GM12878 (cell line): ENCODE results near the gene SERTAD2. TPM values are rescaled to one million over a fixed set of nuclear protein-coding genes. Genes with fewer than 3 reads are reported as not detected.

Experiments used
- ATAC-seq: fragments of 200-7000 bp; cut with Tn5 transposase; 3 replicates; pipeline ENCODE4 v1.9.1; 2020; ENCODE audit warnings: mild to moderate bottlenecking, moderate library complexity
- BruUV-seq: library from RNA; stranded (reverse); fragments of 400-500 nt; replicated peaks from 2 replicates; lab custom pipeline; 2021; lab: Mats Ljungman, UMichigan
- CTCF ChIA-PET: fragments of 300-600 bp; sonication (Branson Sonifier 250); formaldehyde crosslinking; extraction: SDS; loops from one replicate; lab custom pipeline; 2021; ENCODE audit warnings: inconsistent platforms; lab: Yijun Ruan, JAX
- POLR2A ChIA-PET: fragments of 350-600 bp; formaldehyde crosslinking; extraction: SDS; loops from one replicate; lab custom pipeline; 2021; ENCODE audit warnings: inconsistent platforms; lab: Charles Lee
- RAD21 ChIA-PET: fragments of 300-600 bp; sonication (Branson Sonifier 250); formaldehyde crosslinking; loops from one replicate; lab custom pipeline; 2023; ENCODE audit warnings: antibody characterized with exemption; ENCODE audit not compliant: unreplicated experiment; lab: Charles Lee
- SMC1A ChIA-PET: fragments of 300-600 bp; sonication (Branson Sonifier 250); formaldehyde crosslinking; loops from one replicate; lab custom pipeline; 2023; ENCODE audit not compliant: unreplicated experiment, uncharacterized antibody; lab: Charles Lee
- DNase-seq: peaks from one replicate; pipeline ENCODE4 v3.0.0-alpha.2; 2011; ENCODE audit warnings: low read depth, low spot score
- FAIRE-seq: peaks from 3 replicates; lab custom pipeline; 2011; peaks lifted over from hg19 to GRCh38; lab: Jason Lieb, UNC
- H2AFZ ChIP-seq: 2 replicates; pipeline ENCODE4 v1.6.0; 2011; ENCODE audit warnings: low read depth, low read length, control low read depth; ENCODE audit not compliant: control insufficient read depth
- H3K27ac ChIP-seq: 2 replicates; pipeline ENCODE4 v1.5.1; 2011; ENCODE audit warnings: control low read depth; ENCODE audit not compliant: control insufficient read depth, insufficient read depth
- H3K27me3 ChIP-seq, 2 experiments: replicated peaks in 1 of 2; 2 replicates each; pipeline versions ENCODE4 v1.6.0 to v1.6.1; 2011; ENCODE audit warnings: low read length in 1 of 2; ENCODE audit not compliant: control insufficient read depth in 2 of 2, insufficient read depth in 2 of 2
- H3K36me3 ChIP-seq, 2 experiments: 2 replicates each; pipeline ENCODE4 v1.5.1; 2011; ENCODE audit warnings: low read length in 1 of 2; ENCODE audit not compliant: control insufficient read depth in 2 of 2, insufficient read depth in 2 of 2
- H3K4me1 ChIP-seq: 2 replicates; pipeline ENCODE4 v1.6.1; 2011; ENCODE audit warnings: mild to moderate bottlenecking, low read length, moderate library complexity, mixed read lengths; ENCODE audit not compliant: control insufficient read depth, insufficient read depth
- H3K4me2 ChIP-seq: 2 replicates; pipeline ENCODE4 v1.6.0; 2011; ENCODE audit warnings: control low read depth; ENCODE audit not compliant: control insufficient read depth, insufficient read depth
- H3K4me3 ChIP-seq: fragments of 200-600 bp; sonication (generic); 2 replicates; pipeline ENCODE4 v1.5.1; 2016
- H3K79me2 ChIP-seq: 2 replicates; pipeline ENCODE4 v1.6.0; 2011; ENCODE audit warnings: low read length; ENCODE audit not compliant: control insufficient read depth, insufficient read depth
- H3K9ac ChIP-seq: 2 replicates; pipeline ENCODE4 v1.8.0; 2011; ENCODE audit warnings: low read length, control low read depth, mixed read lengths; ENCODE audit not compliant: control insufficient read depth, insufficient read depth
- H3K9me3 ChIP-seq: replicated peaks from 3 replicates; pipeline ENCODE4 v1.5.1; 2011; ENCODE audit warnings: mild to moderate bottlenecking, low read length; ENCODE audit not compliant: control insufficient read depth, insufficient read depth
- H4K20me1 ChIP-seq: 2 replicates; pipeline ENCODE4 v1.6.0; 2011; ENCODE audit not compliant: control insufficient read depth, insufficient read depth
- BCL3 ChIP-seq: IDR thresholded peaks from 2 replicates; pipeline ENCODE4 v1.6.1; 2011; ENCODE audit warnings: borderline replicate concordance, low read depth, mild to moderate bottlenecking, moderate library complexity, low read length; ENCODE audit not compliant: insufficient read depth, poor library complexity, severe bottlenecking
- ZNF24 ChIP-seq: fragments of 450-650 bp; IDR thresholded peaks from 2 replicates; pipeline ENCODE4 v1.6.1; 2017; ENCODE audit warnings: antibody characterized with exemption, mild to moderate bottlenecking
- ZSCAN29 ChIP-seq: fragments of 450-650 bp; IDR thresholded peaks from 2 replicates; pipeline ENCODE4 v1.6.1; 2017; ENCODE audit warnings: mild to moderate bottlenecking, moderate library complexity
- WGBS: methylation state at CpG from one replicate; pipeline ENCODE4 v1.1.6; 2016; ENCODE audit warnings: low lambda C conversion rate; ENCODE audit not compliant: insufficient replicate concordance, insufficient coverage; ENCODE audit errors: missing lambda C conversion rate; 5-methylcytosine and 5-hydroxymethylcytosine counted together
- in situ Hi-C: fragments of 300-500 bp; cut with MboI; formaldehyde crosslinking; loops from 9 replicates; pipeline ENCODE4 v1.14.3; 2018; ENCODE audit warnings: mixed read lengths
- intact Hi-C: fragments of 100-400 bp; cut with micrococcal nuclease; formaldehyde crosslinking; loops from one replicate; pipeline ENCODE4 v1.14.2; 2022; ENCODE audit not compliant: unreplicated experiment
- polyA plus RNA-seq, 11 experiments: library from polyadenylated mRNA; depleted of rRNA in 4 of 11; unstranded in 6 of 11; stranded (reverse) in 5 of 11; fragments of >200 nt; fragmentation: Nextera tagmentation in 4 of 11; fragmentation: Illumina TruSeq in 1 of 11; extraction: Ambion mirVana in 4 of 11; extraction: Trizol in 1 of 11; gene quantifications; 1 replicate in 1 of 11; 2 replicates in 10 of 11; pipeline versions ENCODE4 v1.2.1 to v1.2.3, GENCODE V29; 2011 to 2016; ENCODE audit warnings: inconsistent platforms in 2 of 11, missing spikeins in 2 of 11, low read depth in 1 of 11
- total RNA-seq, 4 experiments: library from RNA; depleted of rRNA in 3 of 4; stranded (reverse); fragments of >200 nt in 3 of 4; fragmentation: Illumina TruSeq in 1 of 4; extraction: Trizol in 1 of 4; gene quantifications; 2 replicates each; pipeline versions ENCODE4 v1.2.1 to v1.2.3, GENCODE V29; 2013 to 2021

Gene SERTAD2
- total and polyA plus RNA-seq, 10 of the 15 experiments (the other 5 are each of a cell fraction or from before 2014, with no cell fraction given) = 7.9 to 28.7 (median 20.1) TPM

DNA sequence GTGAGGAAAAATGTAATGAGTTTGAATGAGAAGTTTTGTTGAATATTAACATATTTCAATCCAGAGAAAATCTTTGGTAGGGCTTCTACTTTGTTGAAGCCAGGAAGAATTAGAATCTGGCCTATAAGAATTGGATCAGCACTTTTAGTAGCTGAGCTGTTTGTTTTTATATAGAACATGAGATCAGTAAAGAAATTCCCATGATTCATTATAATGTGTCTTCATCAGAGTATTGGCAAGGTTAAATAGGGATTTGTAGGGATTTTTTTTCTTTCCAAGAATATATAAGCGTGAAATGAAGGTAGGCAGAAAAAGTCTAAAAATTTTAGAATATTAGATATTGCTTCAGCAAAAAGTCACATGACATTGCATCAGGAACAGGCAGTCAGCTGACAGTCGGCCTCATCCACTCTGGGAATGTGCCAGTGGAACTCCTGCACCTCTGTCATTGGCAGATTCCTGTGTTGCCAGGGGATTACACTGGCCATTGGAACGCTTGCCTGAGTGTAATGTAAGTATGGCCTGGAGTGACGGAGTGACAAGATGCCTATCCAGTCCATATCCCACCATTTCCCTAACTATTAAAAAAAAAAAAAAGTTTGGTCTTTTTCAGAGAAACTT, 60.6 kb downstream of the SERTAD2 start:
- SMC1A ChIA-PET = interaction anchor here (1.3 to 7.4 kb wide), 6 partner anchors 8 to 70 kb away, joined by 3 to 46 read pairs (median 10); partner anchors contain the start of gene AFTPH
- no TSS peak for BruUV-seq
- Histone ChIP-seq H3K27ac (no peak overlapping the region), H2AFZ (no peak overlapping the region), H4K20me1 (no peaks in the 10 kb centered on the region), H3K79me2 (peaks cover 1% of the 10 kb centered on the region), H3K27me3 (no peaks in the 10 kb centered on the region), H3K9ac (no peak overlapping the region), H3K4me1 (peaks cover 6% of the 10 kb centered on the region; the same call in 1 of the 2 replicates), H3K4me3 (no peak overlapping the region)
- in situ Hi-C loops (loop anchor here (10.0 kb wide), 2 partner anchors 272 to 442 kb away; no protein-coding TSS in a partner anchor), intact Hi-C loops (no loop called here)
- FAIRE-seq = no peak
- CTCF ChIA-PET = interaction anchor here (0.9 to 3.1 kb wide), 4 partner anchors 8 to 320 kb away, joined by 3 to 14 read pairs (median 6); no protein-coding TSS in a partner anchor
- RAD21 ChIA-PET = interaction anchor here (1.8 to 6.0 kb wide), 2 partner anchors 11 to 14 kb away, joined by 7 to 34 read pairs; no protein-coding TSS in a partner anchor
- WGBS = 96% methylated on average over 4 of the region's 4 CpGs
- POLR2A ChIA-PET = interaction anchor here (0.7 to 1.8 kb wide), 2 partner anchors 13 to 49 kb away, joined by 3 to 12 read pairs; no protein-coding TSS in a partner anchor
- no peak for TF ChIP-seq ZNF24
- TF ChIP-seq ZSCAN29 = no peak
- no peak for TF ChIP-seq BCL3
- TF ChIP-seq, all 136 proteins: peak for 0
- ATAC-seq (no peak), DNase-seq (no peak)
- no peak overlapping the region for H3K4me2 ChIP-seq
- peaks cover 5 to 15% of the 10 kb centered on the region in 2 experiments for H3K36me3 ChIP-seq
- no peaks in the 10 kb centered on the region for H3K9me3 ChIP-seq
